Putamen (tissue), 1 donor: Measurements from ENCODE around the gene TELO2.

Experiments used
- DNase-seq: peaks from one replicate; pipeline ENCODE4 v3.0.0-alpha.2; 2016; ENCODE audit warnings: low spot score

Gene TELO2

GRCh38 chr16:1492923-1493745 lies at the start of gene TELO2:
TSS of gene TELO2 (plus strand) at chr16:1493360. CDS start at chr16:1494282, 922 bp downstream.
- peak; percentile 77 for DNase-seq

- DNase-seq: no peak
Measured at GRCh38 chr16:1443403-1443973, 49.7 kb upstream of the TELO2 start.

GRCh38 chr16:1443980-1444729 lies 49.0 kb upstream of the TELO2 start, which contains the start of gene CCDC154:
TSS of gene CCDC154 (minus strand) at chr16:1444556. CDS start at chr16:1444322, 234 bp downstream.
- DNase-seq: no peak

- DNase-seq: no peak
Measured at GRCh38 chr16:1444730-1445517, 48.2 kb upstream of the TELO2 start.

- no peak for DNase-seq
Measured at GRCh38 chr16:1445518-1446203, 47.5 kb upstream of the TELO2 start.

GRCh38 chr16:1446296-1447080 lies 46.7 kb upstream of the TELO2 start:
- no peak for DNase-seq

- DNase-seq: no peak
Measured at GRCh38 chr16:1447965-1448364, 45.2 kb upstream of the TELO2 start.

- DNase-seq: no peak
Measured at GRCh38 chr16:1448536-1449116, 44.5 kb upstream of the TELO2 start.

- DNase-seq: no peak
Measured at GRCh38 chr16:1449201-1449788, 43.9 kb upstream of the TELO2 start.

- DNase-seq: no peak
Measured at GRCh38 chr16:1450218-1450617, 42.9 kb upstream of the TELO2 start.

GRCh38 chr16:1450841-1451240 lies 42.3 kb upstream of the TELO2 start:
- no peak for DNase-seq

- no peak for DNase-seq
Measured at GRCh38 chr16:1451702-1452392, 41.3 kb upstream of the TELO2 start.

- DNase-seq: no peak
Measured at GRCh38 chr16:1452530-1452929, 40.6 kb upstream of the TELO2 start.

GRCh38 chr16:1453316-1453715 lies 39.8 kb upstream of the TELO2 start:
- no peak for DNase-seq

GRCh38 chr16:1454561-1454960 lies 38.6 kb upstream of the TELO2 start:
- DNase-seq: no peak

- DNase-seq: no peak
Measured at GRCh38 chr16:1455190-1456171, 37.7 kb upstream of the TELO2 start.

GRCh38 chr16:1456951-1457350 lies 36.2 kb upstream of the TELO2 start:
- no peak for DNase-seq
